Astrocyte of the cerebellum (primary cell): ENCODE results near the gene PRKCA.

Experiments
- DNase-seq: peaks from one replicate; pipeline ENCODE4 v3.0.0-alpha.2; 2011; ENCODE audit warnings: low read depth
- H3K4me3 ChIP-seq: 2 replicates; pipeline ENCODE4 v1.5.1; 2011; ENCODE audit warnings: mild to moderate bottlenecking, low read depth, low read length, moderate library complexity
- CTCF ChIP-seq: IDR thresholded peaks from 2 replicates; pipeline ENCODE4 v1.5.1; 2012; ENCODE audit warnings: low read length, low read depth, moderate library complexity, mild to moderate bottlenecking; ENCODE audit errors: missing control alignments
- in situ Hi-C: cut with HindIII; loops from 2 replicates; pipeline ENCODE4 v1.10.0; 2017; ENCODE audit warnings: low sequenced_read_pairs

Gene PRKCA

DNA sequence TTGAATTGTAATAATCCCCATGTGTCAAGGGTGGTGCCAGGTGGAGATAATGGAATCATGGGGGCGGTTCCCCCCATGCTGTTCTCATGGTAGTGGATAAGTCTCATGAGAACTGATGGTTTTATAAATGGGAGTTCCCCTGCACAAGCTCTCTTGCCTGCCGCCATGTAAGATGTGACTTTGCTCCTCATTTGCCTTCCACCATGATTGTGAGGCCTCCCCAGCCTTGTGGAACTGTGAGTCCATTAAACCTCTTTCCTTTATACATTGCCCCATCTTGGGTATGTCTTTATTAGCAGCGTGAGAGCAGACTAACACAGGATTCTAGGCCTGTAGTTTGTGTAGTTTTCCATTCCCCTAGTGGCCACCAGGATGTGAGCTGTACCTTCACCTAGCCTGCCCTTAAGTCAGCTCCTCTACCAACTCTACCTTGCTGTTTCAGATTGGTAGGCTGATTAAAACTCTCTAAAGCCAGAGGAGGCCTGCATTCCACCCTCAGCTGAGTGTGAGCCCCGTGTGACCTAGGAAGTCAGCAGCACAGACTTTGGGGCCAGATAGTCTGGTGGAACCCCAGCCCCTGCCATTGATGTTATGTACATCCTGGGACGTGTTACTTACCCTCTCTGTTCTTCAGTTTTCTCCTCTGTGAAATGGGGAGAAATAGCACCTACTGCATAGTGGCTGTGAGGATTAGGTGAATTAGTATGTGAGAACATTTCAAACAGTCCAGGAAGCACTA lies 280.1 kb downstream of the PRKCA start:
- TF ChIP-seq CTCF, result no peak
- H3K4me3 ChIP-seq, result no peak overlapping the region
- DNase-seq, result no peak
- in situ Hi-C loops, result no loop called here

DNA sequence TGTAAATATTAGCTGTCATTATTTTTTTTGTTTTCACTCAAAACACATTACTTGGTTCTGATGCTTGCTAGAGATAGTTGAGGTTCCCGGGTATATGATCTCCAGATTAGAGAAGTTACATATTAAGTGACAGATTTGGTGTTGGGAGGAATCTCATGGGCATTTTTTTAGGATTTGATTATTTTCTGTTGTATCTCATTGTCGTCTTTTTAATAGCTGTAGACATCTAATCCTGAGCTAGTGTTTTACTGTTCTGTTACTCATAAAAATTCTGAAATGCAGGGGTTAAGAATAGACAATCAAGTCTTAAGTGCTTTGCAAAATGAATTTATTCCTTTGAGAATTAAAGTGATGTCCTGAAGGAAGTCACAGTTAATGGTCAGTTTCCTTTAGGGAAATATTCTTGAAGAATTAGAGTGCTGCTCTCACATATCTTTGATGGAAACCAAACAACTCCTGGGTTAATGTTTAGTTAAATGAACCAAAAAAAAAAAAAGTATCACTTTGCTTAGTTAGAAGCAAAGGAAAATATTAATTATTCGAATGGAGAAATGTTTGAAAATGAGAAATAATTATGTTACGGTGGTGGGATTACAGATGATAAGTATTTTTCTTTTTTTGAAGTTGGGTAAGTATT lies 280.8 kb downstream of the PRKCA start:
- H3K4me3 ChIP-seq, result no peak overlapping the region
- no peak for DNase-seq
- in situ Hi-C loops, result no loop called here
- no peak for TF ChIP-seq CTCF

DNA sequence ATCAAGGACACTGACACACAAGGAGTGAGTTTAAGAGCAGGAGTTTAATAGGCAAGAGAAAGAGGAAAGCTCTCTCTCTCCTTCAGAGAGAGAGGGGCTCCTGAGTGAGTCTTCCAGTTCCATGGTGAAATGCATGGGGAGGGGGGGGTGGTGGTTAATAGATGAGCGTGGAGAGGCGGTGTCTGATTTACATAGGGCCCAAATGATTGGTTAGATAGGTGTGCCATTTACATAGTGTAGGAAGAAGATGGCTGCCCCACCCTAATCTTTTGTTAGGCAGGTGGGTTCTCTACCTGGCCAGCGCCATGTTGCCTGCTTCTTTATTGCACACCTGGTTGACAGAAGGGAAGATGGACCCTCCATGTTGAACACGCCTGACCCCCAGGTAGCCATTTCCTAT lies 282.5 kb downstream of the PRKCA start:
- TF ChIP-seq CTCF, result no peak
- H3K4me3 ChIP-seq, result no peak overlapping the region
- in situ Hi-C loops, result no loop called here
- no peak for DNase-seq

DNA sequence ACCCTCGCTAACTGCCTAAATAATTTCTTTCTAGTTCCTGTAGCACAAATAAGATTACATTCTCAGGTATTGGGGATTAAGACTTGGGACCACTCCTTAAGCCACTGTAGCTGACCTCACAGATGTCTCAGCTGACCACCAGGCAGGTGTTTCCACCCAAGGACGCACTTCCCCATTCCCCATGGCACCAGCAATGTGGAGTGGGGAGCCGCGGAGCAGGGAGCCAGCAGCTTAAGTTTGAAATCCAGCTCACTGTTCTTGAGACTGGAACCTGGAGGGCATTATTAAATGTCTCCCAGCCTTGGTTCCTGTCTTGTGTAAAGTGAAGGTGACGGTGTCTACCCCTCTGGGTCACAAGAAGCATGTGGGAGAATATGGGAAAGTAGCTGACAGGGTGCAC lies 283.1 kb downstream of the PRKCA start:
- in situ Hi-C loops, result no loop called here
- TF ChIP-seq CTCF, result no peak
- no peak for DNase-seq
- H3K4me3 ChIP-seq, result no peak overlapping the region

DNA sequence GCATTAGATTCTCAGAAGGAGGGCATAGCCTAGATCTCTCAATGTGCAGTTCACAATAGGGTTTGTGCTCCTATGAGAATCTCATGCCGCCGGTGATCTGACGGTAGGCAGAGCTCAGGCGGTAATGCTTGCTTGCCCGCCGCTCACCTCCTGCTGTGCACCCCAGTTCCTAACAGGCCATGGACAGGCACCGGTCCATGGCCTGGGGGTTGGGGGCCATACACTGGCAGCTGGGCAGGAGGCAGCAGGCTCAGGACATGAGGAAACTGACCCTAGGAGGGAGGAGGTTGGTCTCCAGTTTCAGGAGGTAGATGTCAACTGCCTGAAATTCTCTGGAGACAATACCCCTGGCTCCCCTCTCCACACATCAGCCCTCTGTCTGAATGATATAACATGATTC lies 287.5 kb downstream of the PRKCA start:
- TF ChIP-seq CTCF, result no peak
- H3K4me3 ChIP-seq, result no peak overlapping the region
- DNase-seq, result no peak
- in situ Hi-C loops, result no loop called here

DNA sequence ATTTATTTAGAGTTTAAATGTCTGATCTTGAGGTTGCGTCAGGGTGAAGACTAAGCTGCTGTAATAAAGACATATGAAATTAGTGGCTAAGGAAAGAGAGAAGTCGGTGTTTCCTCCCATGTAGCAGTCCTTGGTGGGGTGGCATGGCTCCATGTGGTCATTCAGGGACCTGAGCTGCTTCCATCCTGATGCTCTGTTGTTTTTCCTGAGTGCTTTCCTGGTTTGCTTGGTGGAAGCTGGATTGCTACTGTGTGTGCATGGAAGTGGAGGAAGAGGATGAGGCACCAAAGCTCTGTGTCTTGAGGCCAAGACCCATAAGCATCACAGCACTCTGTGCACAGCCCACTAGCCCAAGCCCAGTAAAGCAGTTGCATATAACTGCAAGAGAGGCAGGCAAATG lies 290.7 kb downstream of the PRKCA start:
- H3K4me3 ChIP-seq, result no peak overlapping the region
- TF ChIP-seq CTCF, result no peak
- in situ Hi-C loops, result no loop called here
- DNase-seq, result no peak
